RPMI7951 (cell line): ENCODE measurements around the gene ZNF253. TPM values are rescaled to one million over a fixed set of nuclear protein-coding genes. Genes with fewer than 3 reads are reported as not detected.
"Not testable (repeated sequence)": the region's sequence is repeated elsewhere in the genome, so short reads cannot be mapped to it uniquely, and the experiment has no call there.

Experiments
- DNase-seq: peaks from one replicate; pipeline ENCODE4 v3.0.0-alpha.2; 2012; ENCODE audit warnings: low read depth
- total RNA-seq: library from RNA; depleted of rRNA; stranded (reverse); fragments of >200 nt; shearing (Covaris generic); gene quantifications from 2 replicates; pipeline ENCODE4 v1.2.3, GENCODE V29; 2014; rRNA removed

The ZNF253 gene
- total RNA-seq, 1 experiment from 2014 or later, result 7.6 TPM

GRCh38 chr19:19900139-19900728 is 34.6 kb downstream of the ZNF253 start:
- peak; percentile 90 for DNase-seq

DNA sequence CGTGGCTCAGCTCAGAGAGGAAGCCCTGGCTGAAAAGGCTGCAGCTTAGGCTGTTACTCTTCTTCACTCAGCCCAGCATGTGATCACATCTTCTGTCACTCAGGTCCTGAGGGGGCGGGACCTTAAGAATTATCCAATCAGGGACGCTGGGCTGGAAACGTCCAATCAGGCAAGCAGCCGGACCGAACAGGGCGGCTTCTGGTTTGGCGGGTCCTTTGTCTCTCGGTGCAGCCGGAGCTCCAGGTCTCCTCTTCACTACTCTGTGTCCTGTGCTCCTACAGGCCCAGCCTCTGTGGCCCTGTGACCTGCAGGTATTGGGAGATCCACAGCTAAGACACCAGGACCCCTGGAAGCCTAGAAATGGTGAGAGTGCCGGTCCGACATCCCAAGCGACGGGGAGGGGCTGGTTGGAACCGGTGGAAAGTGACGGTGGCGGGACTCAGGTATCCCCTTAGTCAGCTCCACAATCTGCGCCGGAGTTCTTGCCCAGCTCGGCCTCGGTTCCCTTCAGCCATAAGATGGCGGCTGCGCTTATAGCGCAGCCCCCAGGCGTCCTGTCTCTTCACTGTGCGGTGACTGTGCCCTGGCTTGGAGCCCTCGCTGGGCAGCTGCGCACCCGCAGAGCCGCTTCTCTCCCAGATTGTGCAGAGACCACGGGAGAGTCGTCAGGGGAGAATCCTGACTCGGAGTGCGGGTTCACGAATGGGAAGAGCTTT is 35.2 kb downstream of the ZNF253 start, which contains the start of gene ZNF93:
TSS of gene ZNF93 (plus strand) at position 218 of the 716 bp plus-strand sequence. CDS start at position 361, 143 bp downstream.
- peak; percentile 98 for DNase-seq

DNA sequence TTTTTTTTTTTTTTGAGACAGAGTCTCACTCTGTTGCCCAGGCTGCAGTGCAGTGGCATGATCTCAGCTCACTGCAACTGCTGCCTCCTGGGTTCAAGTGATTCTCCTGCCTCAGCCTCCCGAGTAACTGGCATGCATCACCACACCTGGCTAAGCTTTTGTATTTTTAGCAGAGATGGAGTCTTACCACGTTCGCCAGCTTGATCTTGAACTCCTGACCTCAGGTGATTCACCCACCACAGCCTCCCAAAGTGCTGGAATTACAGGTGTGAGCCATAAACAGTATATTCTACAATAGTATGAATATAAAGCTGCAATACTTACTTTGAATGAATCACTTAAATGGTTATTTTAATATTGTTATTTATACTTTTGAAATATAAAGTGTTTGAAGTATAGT is 41.9 kb downstream of the ZNF253 start:
- DNase-seq, result not testable (repeated sequence)

DNA sequence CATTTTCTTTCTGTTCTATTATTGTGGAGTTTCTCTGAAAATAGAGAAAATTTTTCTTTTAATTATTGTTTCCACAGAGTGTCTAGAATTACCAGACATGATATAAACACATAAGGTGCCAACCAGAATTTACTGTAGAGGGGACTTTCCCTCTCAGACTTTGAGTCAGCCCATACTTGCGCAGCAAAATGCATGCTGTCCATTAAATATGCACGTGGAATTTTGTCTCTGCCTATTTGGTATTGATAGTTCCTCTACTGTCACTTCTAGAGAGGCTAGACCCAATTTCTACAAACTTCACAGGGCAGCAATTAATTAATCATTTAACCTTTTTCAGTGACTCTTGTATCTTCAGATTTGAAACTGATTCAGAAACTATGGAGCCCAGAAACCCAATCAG is 44.0 kb downstream of the ZNF253 start:
- no peak for DNase-seq

DNA sequence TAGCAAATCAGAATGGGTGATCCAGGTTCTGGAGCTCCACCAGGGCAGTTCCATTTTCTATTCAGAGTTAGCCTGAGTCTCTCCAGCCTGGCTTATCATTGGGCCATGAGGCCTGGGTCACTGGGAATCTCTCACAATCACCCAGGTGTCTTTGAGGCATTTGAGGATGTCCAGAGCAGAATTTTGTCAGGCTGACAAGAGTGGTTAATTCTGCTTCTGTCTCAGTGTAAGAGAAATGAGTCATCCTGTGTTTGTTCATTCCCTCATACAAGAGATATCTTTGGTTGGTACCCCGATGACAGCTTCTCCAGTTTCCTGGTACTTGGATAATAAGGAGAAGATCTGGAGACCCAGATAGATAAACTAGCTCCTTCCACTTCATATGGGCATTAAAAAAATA is 45.5 kb downstream of the ZNF253 start:
- peak; percentile 32 for DNase-seq

- no peak for DNase-seq
Observed at GRCh38 chr19:19914596-19914995, 48.9 kb downstream of the ZNF253 start.

- DNase-seq, result not testable (repeated sequence)
Observed at GRCh38 chr19:19930417-19930816, 64.7 kb downstream of the ZNF253 start.

DNA sequence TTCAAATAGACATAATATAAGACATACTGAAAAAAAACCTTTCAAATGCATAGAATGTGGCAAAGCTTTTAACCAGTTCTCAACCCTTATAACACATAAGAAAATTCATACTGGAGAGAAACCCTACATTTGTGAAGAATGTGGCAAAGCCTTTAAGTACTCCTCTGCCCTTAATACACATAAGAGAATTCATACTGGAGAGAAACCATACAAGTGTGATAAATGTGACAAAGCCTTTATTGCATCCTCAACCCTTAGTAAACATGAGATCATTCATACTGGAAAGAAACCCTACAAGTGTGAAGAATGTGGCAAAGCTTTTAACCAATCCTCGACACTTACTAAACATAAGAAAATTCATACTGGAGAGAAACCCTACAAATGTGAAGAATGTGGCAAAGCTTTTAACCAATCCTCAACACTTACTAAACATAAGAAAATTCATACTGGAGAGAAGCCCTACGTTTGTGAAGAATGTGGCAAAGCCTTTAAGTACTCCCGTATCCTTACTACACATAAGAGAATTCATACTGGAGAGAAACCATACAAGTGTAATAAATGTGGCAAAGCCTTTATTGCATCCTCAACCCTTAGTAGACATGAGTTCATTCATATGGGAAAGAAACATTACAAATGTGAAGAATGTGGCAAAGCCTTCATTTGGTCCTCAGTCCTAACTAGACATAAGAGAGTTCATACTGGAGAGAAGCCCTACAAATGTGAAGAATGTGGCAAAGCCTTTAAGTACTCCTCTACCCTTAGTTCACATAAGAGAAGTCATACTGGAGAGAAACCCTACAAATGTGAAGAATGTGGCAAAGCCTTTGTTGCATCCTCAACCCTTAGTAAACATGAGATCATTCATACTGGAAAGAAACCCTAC is 68.0 kb downstream of the ZNF253 start:
- not testable (repeated sequence) for DNase-seq

GRCh38 chr19:19937403-19937802 is 71.7 kb downstream of the ZNF253 start:
- DNase-seq, result no peak

- DNase-seq, result no peak
Observed at GRCh38 chr19:19938449-19938848, 72.8 kb downstream of the ZNF253 start.

DNA sequence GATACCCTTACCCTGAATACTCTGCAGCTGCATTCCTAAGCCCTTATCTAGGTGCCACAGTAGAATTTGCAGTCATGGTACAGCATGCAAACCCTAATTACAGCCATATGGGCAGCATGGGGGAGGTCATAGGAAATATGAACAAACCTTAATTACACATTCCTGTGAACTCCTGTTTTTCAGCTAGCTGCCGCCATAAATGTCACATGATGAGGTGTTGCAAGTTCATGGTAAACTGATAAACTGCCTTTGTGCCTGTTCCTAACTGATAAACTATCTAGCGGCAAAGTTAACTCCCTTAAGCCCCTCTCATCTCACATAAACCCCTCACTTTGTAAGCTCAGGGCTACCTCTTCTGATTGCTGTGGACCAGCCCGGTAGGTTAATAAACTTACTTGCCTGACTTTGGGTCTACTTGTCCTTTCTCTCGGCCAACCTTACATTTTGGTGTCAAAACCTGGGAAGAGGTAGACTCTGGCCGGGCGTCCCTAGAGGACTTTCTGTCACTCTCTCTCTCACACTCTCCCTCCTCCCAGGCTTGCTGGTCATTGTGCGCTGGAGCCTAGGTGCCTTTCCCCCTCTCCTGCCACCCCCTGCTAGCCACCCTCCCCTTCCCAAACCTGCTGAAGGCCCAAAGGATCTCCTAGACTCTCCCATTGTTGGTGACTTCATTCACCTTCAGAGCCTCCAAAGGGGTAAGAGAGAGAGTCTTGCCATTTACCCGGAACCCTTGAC is 78.3 kb downstream of the ZNF253 start:
- DNase-seq, result no peak

Other genes with a start within 250 kb of the ZNF253 start
- gene PBX4, start 247.2 kb upstream of the ZNF253 start, total RNA-seq, result 2.1 and 3.0 TPM in 2 replicates
- 0.72 and 1.4 TPM in 2 replicates for gene LPAR2, start 237.7 kb upstream of the ZNF253 start, total RNA-seq
- gene GMIP, start 222.2 kb upstream of the ZNF253 start, total RNA-seq, result 2.3 and 3.3 TPM in 2 replicates
- 21.3 and 34.7 TPM in 2 replicates for gene ATP13A1, start 202.2 kb upstream of the ZNF253 start, total RNA-seq
- 5.2 and 9.3 TPM in 2 replicates for gene ZNF101, start 197.0 kb upstream of the ZNF253 start, total RNA-seq
- 4.9 and 5.4 TPM in 2 replicates for gene ZNF14, start 132.8 kb upstream of the ZNF253 start, total RNA-seq
- gene ZNF506, start 44.1 kb upstream of the ZNF253 start, total RNA-seq, result 18.4 and 24.8 TPM in 2 replicates
- 17.4 and 24.0 TPM in 2 replicates for gene ZNF93, start 35.1 kb downstream of the ZNF253 start, total RNA-seq
- 2.4 TPM in 2 replicates for gene ZNF682, start 173.6 kb downstream of the ZNF253 start, total RNA-seq
- gene ZNF90, start 212.1 kb downstream of the ZNF253 start, total RNA-seq, result 4.2 and 4.8 TPM in 2 replicates